DOHH2 (cell line): ENCODE measurements around the gene TRIP6.

Experiments
- H3F3A ChIP-seq: fragments of 200-600 bp; sonication (generic), shearing (Covaris generic); 2 replicates; pipeline ENCODE4 v1.6.0; 2016; ENCODE audit warnings: antibody characterized with exemption, mild to moderate bottlenecking; ENCODE audit not compliant: control insufficient read depth, insufficient read depth
- H3K27ac ChIP-seq: fragments of 200-600 bp; sonication (generic); 2 replicates; pipeline ENCODE4 v1.5.1; 2014; ENCODE audit warnings: low read depth, mild to moderate bottlenecking, low read length, moderate library complexity
- H3K27me3 ChIP-seq: fragments of 200-600 bp; sonication (generic); 2 replicates; pipeline ENCODE4 v1.6.1; 2014; ENCODE audit warnings: mild to moderate bottlenecking, low read length, mixed read lengths; ENCODE audit not compliant: control insufficient read depth
- H3K36me3 ChIP-seq: fragments of 200-600 bp; sonication (generic); 2 replicates; pipeline ENCODE4 v1.6.1; 2014; ENCODE audit warnings: mild to moderate bottlenecking, low read length, moderate library complexity, mixed read lengths; ENCODE audit not compliant: control insufficient read depth
- H3K4me1 ChIP-seq: fragments of 200-600 bp; sonication (generic); 2 replicates; pipeline ENCODE4 v1.6.1; 2014; ENCODE audit warnings: mild to moderate bottlenecking, low read length, mixed read lengths; ENCODE audit not compliant: control insufficient read depth
- H3K4me2 ChIP-seq: fragments of 200-600 bp; sonication (generic); 2 replicates; pipeline ENCODE4 v1.6.0; 2014; ENCODE audit warnings: mild to moderate bottlenecking, low read length, moderate library complexity
- H3K4me3 ChIP-seq: fragments of 200-600 bp; sonication (generic); 2 replicates; pipeline ENCODE4 v1.5.1; 2014; ENCODE audit warnings: mild to moderate bottlenecking, low read length, mixed read lengths
- H3K79me2 ChIP-seq: fragments of 200-600 bp; sonication (generic); 2 replicates; pipeline ENCODE4 v1.6.1; 2014; ENCODE audit warnings: mild to moderate bottlenecking, low read length, mixed read lengths; ENCODE audit not compliant: control insufficient read depth
- H3K9me2 ChIP-seq: fragments of 200-600 bp; sonication (generic); replicated peaks from 2 replicates; pipeline ENCODE4 v1.6.1; 2014; ENCODE audit warnings: mild to moderate bottlenecking, low read length, mixed read lengths; ENCODE audit not compliant: control insufficient read depth
- H3K9me3 ChIP-seq: fragments of 200-600 bp; sonication (generic); 2 replicates; pipeline ENCODE4 v1.6.1; 2014; ENCODE audit warnings: antibody characterized with exemption, low read length, mixed read lengths; ENCODE audit not compliant: control insufficient read depth, insufficient read depth
- H4K20me1 ChIP-seq: fragments of 200-600 bp; sonication (generic); 2 replicates; pipeline ENCODE4 v1.6.0; 2014; ENCODE audit warnings: low read depth, mild to moderate bottlenecking, antibody characterized with exemption, low read length, moderate library complexity; ENCODE audit not compliant: control insufficient read depth, insufficient read depth
- CTCF ChIP-seq: fragments of 200-600 bp; sonication (generic); IDR thresholded peaks from one replicate; pipeline ENCODE4 v1.5.1; 2014; ENCODE audit warnings: antibody characterized with exemption, mild to moderate bottlenecking, low read depth, low read length; ENCODE audit not compliant: poor library complexity, severe bottlenecking
- EZH2phosphoT487 ChIP-seq: fragments of 200-600 bp; sonication (generic); IDR thresholded peaks from 2 replicates; pipeline ENCODE4 v1.6.1; 2017; ENCODE audit warnings: borderline replicate concordance, mild to moderate bottlenecking, antibody characterized with exemption, low read length, moderate library complexity, mixed read lengths

Gene TRIP6

DNA sequence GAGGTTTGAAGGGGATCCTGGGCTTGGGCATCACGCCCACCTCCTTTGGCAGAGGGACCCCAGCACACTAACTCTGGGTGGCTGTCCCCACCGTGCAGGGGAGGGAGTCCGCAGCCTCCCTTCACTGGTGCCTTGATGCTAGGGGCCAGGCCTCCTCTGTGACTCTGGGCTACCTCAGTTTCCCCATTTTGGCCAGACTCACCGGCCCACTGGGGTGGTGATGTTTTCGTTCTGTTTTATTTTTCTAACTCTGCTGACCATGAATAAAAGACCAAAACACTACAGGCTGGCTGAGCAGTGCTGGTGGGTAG, 503 bp upstream of the TRIP6 start:
- Histone ChIP-seq H3F3A (peaks cover 6% of the 10 kb centered on the region; the same call in 1 of the 2 replicates), H3K4me1 (peaks cover 32% of the 10 kb centered on the region), H3K4me2 (peak overlapping the region; percentile 86), H4K20me1 (no peaks in the 10 kb centered on the region), H3K27me3 (no peaks in the 10 kb centered on the region), H3K27ac (peak overlapping the region; percentile 70), H3K36me3 (peaks cover 39% of the 10 kb centered on the region), H3K4me3 (peak overlapping the region; percentile 80), H3K9me2 (no peaks in the 10 kb centered on the region), H3K9me3 (no peaks in the 10 kb centered on the region), H3K79me2 (peaks cover 42% of the 10 kb centered on the region)
- TF ChIP-seq EZH2phosphoT487, result no peak
- no peak for TF ChIP-seq CTCF

DNA sequence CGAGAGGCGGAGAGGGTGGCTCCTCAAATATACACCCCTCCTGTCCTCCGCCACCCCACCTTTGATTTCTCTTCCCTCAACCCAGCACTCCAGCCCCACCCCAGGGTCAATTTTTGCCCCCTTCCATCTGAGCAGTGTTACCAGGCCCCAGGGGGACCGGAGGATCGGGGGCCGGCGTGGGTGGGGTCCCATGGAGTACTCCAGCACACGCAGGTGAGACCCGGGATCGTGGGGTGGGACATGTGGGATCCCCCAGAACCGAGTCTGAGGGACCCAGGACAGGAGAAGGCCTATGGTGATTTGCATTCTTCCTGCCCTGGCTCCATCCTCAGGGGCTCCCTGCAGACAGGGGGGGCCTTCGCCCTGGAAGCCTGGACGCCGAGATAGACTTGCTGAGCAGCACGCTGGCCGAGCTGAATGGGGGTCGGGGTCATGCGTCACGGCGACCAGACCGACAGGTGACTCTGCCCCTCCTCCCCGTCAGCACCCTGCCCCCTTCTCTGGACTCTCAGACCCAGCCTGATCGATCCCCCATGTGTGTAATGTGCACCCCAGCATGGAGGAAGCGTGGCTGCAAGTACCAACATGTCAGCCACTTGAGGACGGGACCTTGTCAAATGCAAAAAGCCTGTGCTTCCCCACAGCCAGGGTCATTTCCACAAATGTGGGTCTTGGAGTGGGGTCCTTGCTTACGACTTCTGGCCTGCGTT, 744 bp downstream of the TRIP6 start:
- peaks cover 42% of the 10 kb centered on the region for H3K36me3 ChIP-seq

DNA sequence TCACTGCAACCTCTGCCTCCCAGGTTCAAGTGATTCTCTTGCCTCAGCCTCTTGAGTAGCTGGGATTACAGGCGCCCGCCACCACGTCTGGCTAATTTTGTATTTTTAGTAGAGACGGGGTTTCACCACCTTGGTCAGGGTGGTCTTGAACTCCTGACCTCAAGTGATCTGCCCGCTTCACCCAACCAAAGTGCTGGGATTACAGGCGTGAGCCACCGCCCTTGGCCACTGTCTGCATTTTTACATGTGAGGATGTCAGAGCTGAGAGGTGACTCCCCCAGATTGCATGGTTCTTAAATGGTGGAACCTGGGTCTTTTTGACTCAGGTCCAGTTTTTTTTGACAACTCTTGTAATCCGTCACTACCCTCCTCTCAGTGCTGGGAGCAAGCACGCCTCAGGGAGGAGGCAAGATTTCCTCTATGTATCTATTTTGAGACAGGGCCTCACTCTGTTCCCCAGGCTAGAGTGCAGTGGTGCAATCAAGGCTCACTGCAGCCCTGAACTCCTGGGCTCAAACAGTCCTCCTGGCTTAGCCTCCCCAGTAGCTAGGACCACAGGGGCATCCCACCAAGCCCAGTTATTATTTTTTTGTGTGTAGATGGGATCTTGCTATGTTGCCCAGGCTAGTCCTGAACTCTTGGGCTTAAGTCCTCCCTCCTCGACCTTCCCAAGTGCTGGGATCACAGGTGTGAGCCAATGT, 6.6 kb downstream of the TRIP6 start:
- TF ChIP-seq CTCF (no peak), EZH2phosphoT487 (no peak)
- H3K79me2 ChIP-seq, result peaks cover 69% of the 10 kb centered on the region
- H3K36me3 ChIP-seq, result peaks cover 85% of the 10 kb centered on the region
- H3K4me1 ChIP-seq, result peaks cover 49% of the 10 kb centered on the region
- H3K27ac ChIP-seq, result peak overlapping the region; percentile 78
- no peaks in the 10 kb centered on the region for H3K9me2 ChIP-seq
- H3K4me3 ChIP-seq, result peak overlapping the region; percentile 93
- peaks cover 12% of the 10 kb centered on the region for H3F3A ChIP-seq
- peak overlapping the region; percentile 95 for H3K4me2 ChIP-seq
- H3K27me3 ChIP-seq, result no peaks in the 10 kb centered on the region
- no peaks in the 10 kb centered on the region for H3K9me3 ChIP-seq
- peaks cover 20% of the 10 kb centered on the region for H4K20me1 ChIP-seq

More for the DNA sequence above, 744 bp downstream of the TRIP6 start:
- no peak for TF ChIP-seq EZH2phosphoT487
- TF ChIP-seq CTCF, result no peak
- no peaks in the 10 kb centered on the region for H3K9me3 ChIP-seq
- peak overlapping the region; percentile 80 for H3K4me3 ChIP-seq
- H3K79me2 ChIP-seq, result peaks cover 42% of the 10 kb centered on the region
- peaks cover 10% of the 10 kb centered on the region for H3F3A ChIP-seq
- peak overlapping the region; percentile 86 for H3K4me2 ChIP-seq
- peak overlapping the region; percentile 70 for H3K27ac ChIP-seq
- no peaks in the 10 kb centered on the region for H3K27me3 ChIP-seq
- H4K20me1 ChIP-seq, result no peaks in the 10 kb centered on the region
- H3K9me2 ChIP-seq, result no peaks in the 10 kb centered on the region
- H3K4me1 ChIP-seq, result peaks cover 32% of the 10 kb centered on the region
